ENCODE measurements around the gene EML3. TPM values are rescaled to one million over a fixed set of nuclear protein-coding genes. Genes with fewer than 3 reads are reported as not detected.
A peak's percentile ranks its signal among the peaks of the same experiment; 100 is the strongest.

The EML3 gene
- total and polyA plus RNA-seq, 8 donors = 39.3 to 82.5 (median 54.1) TPM

DNA sequence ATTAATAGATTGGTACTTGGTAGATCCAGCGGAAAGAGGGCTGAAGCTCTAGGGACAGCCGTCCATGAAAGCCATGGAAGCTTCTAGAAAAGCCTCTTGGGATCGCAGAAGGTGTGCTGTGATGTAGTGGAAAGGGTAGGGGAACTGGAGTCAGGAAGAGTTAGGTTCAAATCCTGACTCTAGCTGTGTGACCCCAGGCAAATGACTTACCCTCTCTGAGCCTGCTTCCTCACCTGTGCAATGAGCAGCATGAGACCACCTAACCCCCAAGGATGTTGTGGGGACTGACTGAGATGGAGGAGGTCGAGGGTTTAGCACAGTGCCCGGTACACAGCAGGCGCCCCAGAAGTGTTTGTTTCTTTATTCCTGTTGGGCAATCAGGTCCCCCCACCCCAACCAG lies 2.2 kb downstream of the EML3 start:
- DNase-seq = no peak
- H3K4me1 ChIP-seq = peaks cover 11 to 60% of the 10 kb centered on the region in 2 donors
- H3K27me3 ChIP-seq = no peaks in the 10 kb centered on the region
- H3K9me3 ChIP-seq = no peaks in the 10 kb centered on the region
- intact Hi-C loops (cut with DNase I) = no loop called here
- no peak overlapping the region for H3K4me3 ChIP-seq
- no peak for ATAC-seq
- no peak overlapping the region for H3K27ac ChIP-seq
- peaks cover 0 to 61% of the 10 kb centered on the region in 2 donors for H3K36me3 ChIP-seq
- TF ChIP-seq, protein P1, sequence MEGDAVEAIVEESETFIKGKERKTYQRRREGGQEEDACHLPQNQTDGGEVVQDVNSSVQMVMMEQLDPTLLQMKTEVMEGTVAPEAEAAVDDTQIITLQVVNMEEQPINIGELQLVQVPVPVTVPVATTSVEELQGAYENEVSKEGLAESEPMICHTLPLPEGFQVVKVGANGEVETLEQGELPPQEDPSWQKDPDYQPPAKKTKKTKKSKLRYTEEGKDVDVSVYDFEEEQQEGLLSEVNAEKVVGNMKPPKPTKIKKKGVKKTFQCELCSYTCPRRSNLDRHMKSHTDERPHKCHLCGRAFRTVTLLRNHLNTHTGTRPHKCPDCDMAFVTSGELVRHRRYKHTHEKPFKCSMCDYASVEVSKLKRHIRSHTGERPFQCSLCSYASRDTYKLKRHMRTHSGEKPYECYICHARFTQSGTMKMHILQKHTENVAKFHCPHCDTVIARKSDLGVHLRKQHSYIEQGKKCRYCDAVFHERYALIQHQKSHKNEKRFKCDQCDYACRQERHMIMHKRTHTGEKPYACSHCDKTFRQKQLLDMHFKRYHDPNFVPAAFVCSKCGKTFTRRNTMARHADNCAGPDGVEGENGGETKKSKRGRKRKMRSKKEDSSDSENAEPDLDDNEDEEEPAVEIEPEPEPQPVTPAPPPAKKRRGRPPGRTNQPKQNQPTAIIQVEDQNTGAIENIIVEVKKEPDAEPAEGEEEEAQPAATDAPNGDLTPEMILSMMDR (IDR thresholded peaks at IDR 0.05) = no peak

- Histone ChIP-seq H3K27ac (no peak overlapping the region), H3K27me3 (no peaks in the 10 kb centered on the region), H3K9me3 (no peaks in the 10 kb centered on the region), H3K36me3 (peaks cover 0 to 68% of the 10 kb centered on the region in 2 donors), H3K4me3 (no peak overlapping the region), H3K4me1 (peaks cover 11 to 51% of the 10 kb centered on the region in 2 donors)
- no peak for ATAC-seq
- peak in 1 of 4 donors; percentile 55 for DNase-seq
- TF ChIP-seq, protein P1 (IDR thresholded peaks at IDR 0.05) = no peak
- intact Hi-C loops (cut with DNase I) = no loop called here
Observed at GRCh38 chr11:62608776-62609175, 3.8 kb downstream of the EML3 start.

DNA sequence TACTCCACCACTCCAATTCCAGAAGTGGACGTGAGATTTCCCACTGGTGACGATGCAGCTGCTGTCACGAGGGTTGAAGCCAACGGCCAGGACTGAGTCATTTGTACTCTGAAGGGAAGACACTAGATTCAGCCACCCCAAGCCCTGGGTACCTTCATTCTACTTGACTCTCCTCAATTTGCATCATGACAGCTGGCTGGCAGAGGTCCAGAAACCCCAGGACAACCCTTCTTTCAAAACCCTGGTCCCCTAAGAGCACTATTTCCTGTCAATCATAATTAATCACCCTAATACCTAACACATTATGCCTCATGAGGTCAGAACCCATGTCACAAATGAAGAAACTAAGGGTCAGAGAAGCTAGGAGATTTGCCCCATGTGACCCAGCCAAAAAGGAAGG lies 4.9 kb downstream of the EML3 start:
- intact Hi-C loops (cut with DNase I) = no loop called here
- DNase-seq = peak in 1 of 4 donors; percentile 10
- H3K36me3 ChIP-seq = peaks cover 0 to 68% of the 10 kb centered on the region in 2 donors
- no peak for ATAC-seq
- H3K9me3 ChIP-seq = no peaks in the 10 kb centered on the region
- TF ChIP-seq, protein P1 (IDR thresholded peaks at IDR 0.05) = no peak
- no peak overlapping the region for H3K4me3 ChIP-seq
- no peaks in the 10 kb centered on the region for H3K27me3 ChIP-seq
- H3K4me1 ChIP-seq = peaks cover 16 to 48% of the 10 kb centered on the region in 2 donors
- peak overlapping the region in 1 of 2 donors; percentile 13 for H3K27ac ChIP-seq

DNA sequence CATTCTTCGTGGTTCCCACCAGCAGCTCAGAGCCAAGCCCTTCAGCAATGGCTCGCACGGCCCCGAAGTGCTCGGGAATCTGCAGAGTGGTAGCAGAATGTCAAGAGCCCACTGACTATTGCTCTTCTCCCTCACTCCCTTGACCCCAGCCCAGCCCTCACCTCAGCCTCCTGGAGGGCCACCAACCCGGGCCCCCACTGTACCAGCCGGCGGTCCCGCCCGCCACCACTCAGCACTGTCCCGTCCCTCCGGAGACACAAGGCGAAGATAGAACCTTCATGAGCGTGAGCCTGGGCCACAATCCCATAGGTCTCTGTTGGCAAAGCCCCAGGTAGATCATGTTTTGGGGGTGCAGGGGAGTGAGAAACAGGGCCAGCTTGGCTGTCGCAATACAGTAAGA lies 6.7 kb downstream of the EML3 start:
- Histone ChIP-seq H3K4me1 (peaks cover 11 to 46% of the 10 kb centered on the region in 2 donors), H3K36me3 (peaks cover 0 to 71% of the 10 kb centered on the region in 2 donors), H3K27ac (no peak overlapping the region), H3K9me3 (no peaks in the 10 kb centered on the region), H3K27me3 (no peaks in the 10 kb centered on the region), H3K4me3 (no peak overlapping the region)
- TF ChIP-seq, protein P1 (IDR thresholded peaks at IDR 0.05) = no peak
- ATAC-seq = no peak
- intact Hi-C loops (cut with DNase I) = no loop called here
- DNase-seq = peak in 1 of 4 donors; percentile 47

DNA sequence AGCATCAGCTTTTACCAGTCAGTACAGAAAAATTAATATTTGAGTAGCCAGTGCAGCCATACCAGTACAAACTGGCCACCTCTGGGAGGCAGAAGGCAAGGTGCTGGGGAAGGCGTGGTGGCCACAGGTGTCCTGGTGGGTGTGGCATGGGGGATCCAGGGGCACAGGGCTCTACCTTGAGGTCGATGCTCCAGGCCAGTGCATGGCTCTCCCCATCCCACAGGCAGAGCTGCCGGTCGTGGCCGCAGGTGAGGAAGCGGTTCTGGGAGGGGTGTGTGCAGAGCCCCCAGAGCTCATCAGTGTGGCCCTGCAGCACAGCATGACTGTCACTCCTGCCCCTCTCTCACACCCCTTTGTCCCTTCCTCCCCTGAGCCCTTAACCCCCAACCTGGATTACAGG lies 7.1 kb downstream of the EML3 start:
- H3K27me3 ChIP-seq = no peaks in the 10 kb centered on the region
- peak in 1 of 4 donors; percentile 47 for DNase-seq
- no peak overlapping the region for H3K27ac ChIP-seq
- peaks cover 0 to 67% of the 10 kb centered on the region in 2 donors for H3K36me3 ChIP-seq
- peaks cover 8 to 44% of the 10 kb centered on the region in 2 donors for H3K4me1 ChIP-seq
- ATAC-seq = no peak
- TF ChIP-seq, protein P1 (IDR thresholded peaks at IDR 0.05) = no peak
- no peaks in the 10 kb centered on the region for H3K9me3 ChIP-seq
- no peak overlapping the region for H3K4me3 ChIP-seq
- intact Hi-C loops (cut with DNase I) = no loop called here
